ENCODE measurements around the gene NDUFS3. TPM values are rescaled to one million over a fixed set of nuclear protein-coding genes. Genes with fewer than 3 reads are reported as not detected.
A peak's percentile ranks its signal among the peaks of the same experiment; 100 is the strongest.

The NDUFS3 gene
- total RNA-seq, 2 experiments from 2014 or later, result 105 to 108 TPM

DNA sequence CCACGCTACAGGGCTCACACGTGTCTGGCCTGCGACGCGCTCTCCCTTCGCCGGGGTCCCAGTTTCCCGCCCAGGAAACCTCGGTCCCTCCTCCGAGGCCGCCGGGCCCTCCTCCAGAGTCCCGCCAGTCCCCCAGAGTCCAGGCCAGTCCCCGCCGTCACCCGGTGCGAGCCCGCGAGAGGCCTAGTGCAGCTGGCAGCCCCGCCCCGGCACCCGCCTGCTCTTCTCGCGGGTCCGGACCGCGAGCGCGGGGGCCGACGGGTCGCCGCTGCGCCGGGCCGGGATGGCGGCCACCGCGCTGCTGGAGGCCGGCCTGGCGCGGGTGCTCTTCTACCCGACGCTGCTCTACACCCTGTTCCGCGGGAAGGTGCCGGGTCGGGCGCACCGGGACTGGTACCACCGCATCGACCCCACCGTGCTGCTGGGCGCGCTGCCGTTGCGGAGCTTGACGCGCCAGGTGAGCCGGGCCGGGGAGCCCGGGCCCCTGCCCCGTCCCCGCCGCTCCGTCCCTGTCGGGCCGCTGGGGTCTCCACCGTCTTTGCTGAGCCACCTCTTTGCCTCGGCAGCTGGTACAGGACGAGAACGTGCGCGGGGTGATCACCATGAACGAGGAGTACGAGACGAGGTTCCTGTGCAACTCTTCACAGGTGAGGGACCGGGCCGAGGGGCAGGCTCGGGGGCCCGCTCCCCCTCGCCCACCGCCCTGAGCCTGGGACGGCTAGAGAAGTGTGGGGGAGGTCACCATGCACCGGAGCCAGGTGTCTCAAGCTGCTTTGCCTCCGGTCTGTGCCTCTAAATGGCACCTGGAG is 13.3 kb upstream of the NDUFS3 start, which contains the start of gene PTPMT1:
Gene PTPMT1 (plus strand): TSS at position 260 of the 809 bp plus-strand sequence. CDS start 24 bp downstream, at position 284.
- Mint-ChIP-seq H3K9me3 (no peaks in the 10 kb centered on the region), H3K27me3 (no peaks in the 10 kb centered on the region), H3K36me3 (peaks cover 8% of the 10 kb centered on the region), H3K4me3 (peak within 1 kb of the TSS; percentile 89), H3K27ac (peak within 1 kb of the TSS; percentile 85), H3K4me1 (peaks cover 12% of the 10 kb centered on the region)
- POLR2A ChIA-PET, result interaction anchor here (0.6 to 4.2 kb wide), 9 partner anchors 12 to 284 kb away, joined by 3 to 49 read pairs (median 4); partner anchors contain the start of genes CELF1, FAM180B, KBTBD4 and NDUFS3
- ATAC-seq (ENCODE audit: low read depth) (peak; percentile 94), DNase-seq (peak; percentile 81)

DNA sequence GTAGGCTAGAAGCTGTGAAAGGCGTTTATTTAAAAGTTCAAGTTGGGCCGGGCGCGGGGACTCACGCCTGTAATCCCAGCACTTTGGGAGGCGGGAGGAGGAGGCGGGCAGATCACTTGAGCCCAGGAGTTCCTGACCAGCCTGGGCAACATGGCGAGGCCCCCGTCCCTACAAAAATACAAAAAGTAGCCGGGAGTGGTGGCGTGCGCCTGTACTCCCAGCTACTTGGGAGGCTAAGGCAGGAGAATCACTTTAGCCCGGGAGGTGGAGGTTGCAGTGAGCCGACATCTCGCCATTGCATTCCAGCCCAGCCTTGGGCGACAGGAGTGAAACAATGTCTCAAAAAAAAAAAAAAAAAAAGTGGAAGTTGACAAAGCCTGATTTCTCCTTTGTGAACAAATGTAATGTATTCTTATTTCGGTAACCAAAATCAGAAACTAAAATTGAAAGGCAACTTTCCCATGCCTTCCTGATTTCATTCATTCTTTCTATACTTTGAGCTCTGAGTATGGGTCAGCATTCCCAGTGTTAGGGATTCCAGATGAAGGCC is 12.7 kb upstream of the NDUFS3 start:
- DNase-seq (no peak), ATAC-seq (ENCODE audit: low read depth) (no peak)
- peaks cover 11% of the 10 kb centered on the region for H3K36me3 Mint-ChIP-seq
- peaks cover 12% of the 10 kb centered on the region for H3K4me1 Mint-ChIP-seq
- peak overlapping the region; percentile 89 for H3K4me3 Mint-ChIP-seq
- no peaks in the 10 kb centered on the region for H3K27me3 Mint-ChIP-seq
- H3K9me3 Mint-ChIP-seq, result no peaks in the 10 kb centered on the region
- peak overlapping the region; percentile 69 for H3K27ac Mint-ChIP-seq
- POLR2A ChIA-PET, result interaction anchor here (0.6 to 4.2 kb wide), 9 partner anchors 11 to 283 kb away, joined by 3 to 49 read pairs (median 4); partner anchors contain the start of genes CELF1, FAM180B, KBTBD4 and NDUFS3

DNA sequence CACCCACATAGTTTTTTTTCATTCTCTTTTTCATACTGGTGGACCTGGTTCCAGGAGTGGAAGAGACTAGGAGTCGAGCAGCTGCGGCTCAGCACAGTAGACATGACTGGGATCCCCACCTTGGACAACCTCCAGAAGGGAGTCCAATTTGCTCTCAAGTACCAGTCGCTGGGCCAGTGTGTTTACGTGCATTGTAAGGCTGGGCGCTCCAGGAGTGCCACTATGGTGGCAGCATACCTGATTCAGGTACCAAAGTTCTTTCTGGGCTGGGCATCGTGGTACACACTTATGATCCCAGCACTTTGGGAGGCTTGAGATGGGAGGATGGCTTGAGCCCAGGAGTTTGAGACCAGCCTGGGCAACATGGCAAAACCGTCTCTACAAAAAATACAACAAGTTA is 9.2 kb upstream of the NDUFS3 start:
- no peak for ATAC-seq (ENCODE audit: low read depth)
- H3K4me3 Mint-ChIP-seq, result no peak overlapping the region
- H3K9me3 Mint-ChIP-seq, result no peaks in the 10 kb centered on the region
- H3K36me3 Mint-ChIP-seq, result peaks cover 29% of the 10 kb centered on the region
- DNase-seq, result no peak
- POLR2A ChIA-PET, result interaction anchor here (0.6 to 1.1 kb wide), 2 partner anchors 9 to 337 kb away, joined by 3 to 8 read pairs; partner anchors contain the start of genes KBTBD4 and NDUFS3
- peaks cover 10% of the 10 kb centered on the region for H3K4me1 Mint-ChIP-seq
- H3K27me3 Mint-ChIP-seq, result no peaks in the 10 kb centered on the region
- H3K27ac Mint-ChIP-seq, result no peak overlapping the region

DNA sequence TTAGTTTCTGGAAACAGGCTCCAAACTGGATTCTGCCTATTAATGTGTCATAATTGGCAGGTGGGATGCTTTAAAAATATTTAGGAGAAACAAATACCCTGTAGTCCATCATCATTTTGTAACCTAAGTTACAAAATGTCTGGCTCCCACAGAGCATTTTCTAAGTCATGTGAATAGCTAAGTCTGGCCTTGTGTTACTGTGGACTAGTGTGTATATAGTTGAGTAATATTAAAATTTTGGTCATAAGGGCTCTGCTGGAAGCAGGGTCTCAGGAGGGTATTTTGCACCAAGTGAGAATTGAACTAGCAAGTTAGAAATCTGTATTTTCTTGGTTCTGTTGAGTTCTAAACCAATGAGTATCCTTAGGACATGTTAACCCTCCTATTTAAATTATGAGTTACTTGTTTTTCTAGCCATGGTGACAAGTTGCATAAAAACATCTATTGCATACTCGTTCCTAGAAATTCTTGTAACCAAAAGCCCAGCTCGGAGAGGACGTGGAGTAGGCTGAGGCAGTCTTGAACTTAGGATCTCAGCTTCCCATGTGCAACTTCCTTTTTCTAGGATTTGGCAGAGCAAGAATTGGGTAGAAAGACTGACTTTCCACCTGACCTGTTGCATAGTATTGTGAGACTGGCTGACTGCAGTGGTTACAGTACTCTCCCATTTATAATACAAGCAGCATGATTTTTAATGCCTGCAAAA is 8.1 kb upstream of the NDUFS3 start:
- Mint-ChIP-seq H3K36me3 (peaks cover 35% of the 10 kb centered on the region), H3K27me3 (no peaks in the 10 kb centered on the region), H3K4me3 (no peak overlapping the region), H3K9me3 (no peaks in the 10 kb centered on the region), H3K27ac (no peak overlapping the region), H3K4me1 (peaks cover 7% of the 10 kb centered on the region)
- POLR2A ChIA-PET, result no interaction called here
- no peak for ATAC-seq (ENCODE audit: low read depth)
- DNase-seq, result no peak

DNA sequence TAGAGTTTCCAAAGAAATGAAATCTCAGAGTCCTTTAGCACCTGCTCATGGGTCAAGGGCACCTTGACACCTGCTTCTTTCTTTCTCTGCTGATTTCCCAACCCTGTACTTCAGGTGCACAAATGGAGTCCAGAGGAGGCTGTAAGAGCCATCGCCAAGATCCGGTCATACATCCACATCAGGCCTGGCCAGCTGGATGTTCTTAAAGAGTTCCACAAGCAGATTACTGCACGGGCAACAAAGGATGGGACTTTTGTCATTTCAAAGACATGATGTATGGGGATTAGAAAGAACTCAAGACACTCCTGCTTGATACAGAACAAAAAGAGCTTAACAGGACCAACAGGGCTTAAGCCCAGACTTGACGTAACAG is 7.5 kb upstream of the NDUFS3 start:
- Mint-ChIP-seq H3K4me3 (no peak overlapping the region), H3K36me3 (peaks cover 38% of the 10 kb centered on the region)
- POLR2A ChIA-PET, result no interaction called here

DNA sequence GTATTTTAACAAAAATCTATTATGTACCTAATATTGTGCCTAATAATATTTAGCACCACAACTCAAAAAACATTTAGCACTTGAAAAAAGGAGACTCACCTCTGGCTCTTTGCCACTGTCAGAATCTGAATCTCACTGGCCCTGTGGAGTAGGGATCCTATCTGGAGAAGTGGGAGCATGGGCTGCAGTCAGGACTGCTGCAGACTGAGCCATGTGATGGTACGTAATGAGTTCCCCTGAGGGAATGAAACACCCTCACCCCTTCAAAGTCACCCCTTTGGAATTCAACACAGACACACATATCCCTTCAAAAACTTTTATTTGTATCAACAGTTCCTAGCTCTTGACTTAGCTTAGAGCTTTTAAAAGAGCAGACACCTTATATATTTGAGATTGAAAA is 7.0 kb upstream of the NDUFS3 start:
- no peaks in the 10 kb centered on the region for H3K27me3 Mint-ChIP-seq
- no peak for DNase-seq
- POLR2A ChIA-PET, result no interaction called here
- ATAC-seq (ENCODE audit: low read depth), result no peak
- H3K27ac Mint-ChIP-seq, result no peak overlapping the region
- peaks cover 42% of the 10 kb centered on the region for H3K36me3 Mint-ChIP-seq
- H3K4me1 Mint-ChIP-seq, result peaks cover 2% of the 10 kb centered on the region
- H3K9me3 Mint-ChIP-seq, result no peaks in the 10 kb centered on the region
- no peak overlapping the region for H3K4me3 Mint-ChIP-seq

More for the DNA sequence above, 7.5 kb upstream of the NDUFS3 start:
- ATAC-seq (ENCODE audit: low read depth) (no peak), DNase-seq (no peak)
- no peak overlapping the region for H3K27ac Mint-ChIP-seq
- H3K27me3 Mint-ChIP-seq, result no peaks in the 10 kb centered on the region
- no peaks in the 10 kb centered on the region for H3K9me3 Mint-ChIP-seq
- peaks cover 7% of the 10 kb centered on the region for H3K4me1 Mint-ChIP-seq

DNA sequence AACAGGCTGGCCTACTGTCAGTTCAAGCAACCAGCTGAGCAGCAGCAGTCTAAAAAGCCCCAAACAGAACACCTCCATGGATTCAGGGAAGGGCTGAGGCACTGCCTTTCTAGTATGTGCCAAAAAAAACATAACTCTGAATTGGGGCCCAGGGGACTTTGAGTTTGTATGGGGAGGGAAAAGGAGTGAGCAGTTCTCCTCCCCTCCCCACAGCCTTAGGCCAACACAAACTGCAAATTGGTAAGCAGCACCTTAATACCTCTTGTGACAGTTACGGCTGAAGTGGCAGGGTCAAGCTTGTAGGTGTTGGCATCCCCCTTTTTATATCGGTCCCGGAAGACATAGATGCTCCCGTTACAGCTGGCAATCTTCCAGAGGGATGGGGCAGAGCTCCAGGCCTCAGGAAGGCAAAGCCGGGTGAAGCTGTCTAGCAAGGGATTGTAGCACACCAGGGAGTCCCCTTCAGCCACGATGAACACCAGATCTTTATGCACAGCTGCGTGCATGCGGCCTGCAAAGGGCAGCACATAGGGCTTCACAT is 6.1 kb upstream of the NDUFS3 start:
- DNase-seq (no peak), ATAC-seq (ENCODE audit: low read depth) (no peak)
- Mint-ChIP-seq H3K27ac (no peak overlapping the region), H3K4me3 (no peak overlapping the region), H3K4me1 (peaks cover 10% of the 10 kb centered on the region), H3K36me3 (peaks cover 47% of the 10 kb centered on the region), H3K27me3 (no peaks in the 10 kb centered on the region), H3K9me3 (no peaks in the 10 kb centered on the region)
- POLR2A ChIA-PET, result no interaction called here

DNA sequence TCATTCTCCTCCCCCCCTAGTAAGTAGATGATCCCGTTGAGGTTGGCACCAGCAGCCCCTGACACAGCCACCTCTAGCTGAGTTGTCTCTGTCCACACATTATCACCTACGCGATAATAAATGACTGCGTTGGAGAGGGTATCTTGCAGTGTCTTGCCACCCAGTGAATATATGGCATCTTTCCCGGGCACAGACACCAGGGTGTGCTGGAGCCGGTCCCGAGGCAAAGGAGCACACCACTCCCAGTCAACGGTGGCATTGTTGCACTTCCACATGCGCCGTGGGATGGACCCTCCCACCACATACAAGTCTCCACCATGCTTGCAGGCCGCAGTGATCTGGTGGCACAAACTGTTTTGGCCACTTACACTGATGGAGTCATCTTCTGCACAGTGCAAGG is 5.6 kb upstream of the NDUFS3 start:
- POLR2A ChIA-PET, result no interaction called here
- Mint-ChIP-seq H3K4me3 (no peak overlapping the region), H3K9me3 (no peaks in the 10 kb centered on the region)

DNA sequence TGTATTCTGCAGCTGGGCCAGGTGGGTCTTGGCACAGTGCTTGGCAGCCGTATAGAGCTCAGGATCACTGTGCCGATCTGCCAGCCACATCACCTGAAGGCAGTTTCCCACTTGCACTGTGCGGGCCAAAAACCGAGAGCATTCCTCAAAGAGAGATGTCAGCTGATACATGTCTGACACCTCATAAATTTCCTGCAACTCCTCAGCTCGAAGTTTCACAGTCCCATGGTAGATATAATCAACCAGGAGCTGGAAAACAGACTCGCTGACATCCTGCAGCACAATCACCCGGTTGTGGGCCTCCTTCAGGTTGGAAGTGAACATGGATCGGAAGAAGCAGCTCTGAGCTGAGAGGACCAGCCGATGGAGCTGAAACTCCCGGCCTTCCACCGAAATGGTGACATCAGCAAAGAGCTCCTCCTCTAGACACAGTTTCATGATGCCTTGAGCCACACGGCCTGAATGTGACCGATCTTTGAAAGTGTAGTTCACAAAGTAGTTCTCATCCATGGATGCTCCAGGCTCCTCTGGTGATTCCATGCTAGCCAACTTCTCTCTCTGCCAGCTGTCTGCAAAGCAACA is 1.3 kb upstream of the NDUFS3 start:
- peaks cover 21% of the 10 kb centered on the region for H3K4me1 Mint-ChIP-seq
- peak overlapping the region; percentile 96 for H3K27ac Mint-ChIP-seq
- ATAC-seq (ENCODE audit: low read depth) (no peak), DNase-seq (no peak)
- no peaks in the 10 kb centered on the region for H3K9me3 Mint-ChIP-seq
- H3K27me3 Mint-ChIP-seq, result no peaks in the 10 kb centered on the region
- peaks cover 51% of the 10 kb centered on the region for H3K36me3 Mint-ChIP-seq
- POLR2A ChIA-PET, result interaction anchor here (0.6 to 6.8 kb wide), 5 partner anchors 12 to 137 kb away, joined by 3 to 49 read pairs (median 4); partner anchors contain the start of genes AGBL2 and PTPMT1
- peak overlapping the region; percentile 99 for H3K4me3 Mint-ChIP-seq

More for the DNA sequence above, 5.6 kb upstream of the NDUFS3 start:
- H3K4me1 Mint-ChIP-seq, result peaks cover 12% of the 10 kb centered on the region
- ATAC-seq (ENCODE audit: low read depth) (no peak), DNase-seq (no peak)
- H3K36me3 Mint-ChIP-seq, result peaks cover 44% of the 10 kb centered on the region
- H3K27me3 Mint-ChIP-seq, result no peaks in the 10 kb centered on the region
- H3K27ac Mint-ChIP-seq, result no peak overlapping the region

DNA sequence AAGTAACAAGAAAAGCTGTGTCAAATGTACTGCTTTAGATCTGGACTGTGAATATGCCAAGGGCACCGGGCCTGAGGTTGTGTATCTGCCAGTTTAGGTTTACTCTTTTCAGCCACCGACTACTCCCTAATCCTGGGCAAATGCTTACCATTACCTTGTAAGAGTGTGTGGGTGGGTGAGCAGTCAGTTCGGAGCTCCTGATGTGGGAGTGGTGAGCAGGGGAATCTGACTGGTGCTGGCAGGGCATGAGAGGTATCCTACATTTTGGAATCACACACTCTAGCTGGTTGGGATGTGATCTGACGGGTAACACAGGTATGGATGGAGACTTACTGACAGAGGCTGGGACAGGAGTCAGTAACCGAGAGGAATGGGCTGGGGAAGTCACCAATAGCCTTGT is 5.0 kb downstream of the NDUFS3 start:
- Mint-ChIP-seq H3K9me3 (no peaks in the 10 kb centered on the region), H3K4me1 (peaks cover 19% of the 10 kb centered on the region), H3K27me3 (no peaks in the 10 kb centered on the region), H3K36me3 (peaks cover 24% of the 10 kb centered on the region), H3K27ac (peak overlapping the region; percentile 17), H3K4me3 (no peak overlapping the region)
- POLR2A ChIA-PET, result interaction anchor here (1.3 kb wide), 1 partner anchor 19 kb away, joined by 3 read pairs; the partner anchor contains the start of gene PTPMT1
- DNase-seq, result no peak
- no peak for ATAC-seq (ENCODE audit: low read depth)

DNA sequence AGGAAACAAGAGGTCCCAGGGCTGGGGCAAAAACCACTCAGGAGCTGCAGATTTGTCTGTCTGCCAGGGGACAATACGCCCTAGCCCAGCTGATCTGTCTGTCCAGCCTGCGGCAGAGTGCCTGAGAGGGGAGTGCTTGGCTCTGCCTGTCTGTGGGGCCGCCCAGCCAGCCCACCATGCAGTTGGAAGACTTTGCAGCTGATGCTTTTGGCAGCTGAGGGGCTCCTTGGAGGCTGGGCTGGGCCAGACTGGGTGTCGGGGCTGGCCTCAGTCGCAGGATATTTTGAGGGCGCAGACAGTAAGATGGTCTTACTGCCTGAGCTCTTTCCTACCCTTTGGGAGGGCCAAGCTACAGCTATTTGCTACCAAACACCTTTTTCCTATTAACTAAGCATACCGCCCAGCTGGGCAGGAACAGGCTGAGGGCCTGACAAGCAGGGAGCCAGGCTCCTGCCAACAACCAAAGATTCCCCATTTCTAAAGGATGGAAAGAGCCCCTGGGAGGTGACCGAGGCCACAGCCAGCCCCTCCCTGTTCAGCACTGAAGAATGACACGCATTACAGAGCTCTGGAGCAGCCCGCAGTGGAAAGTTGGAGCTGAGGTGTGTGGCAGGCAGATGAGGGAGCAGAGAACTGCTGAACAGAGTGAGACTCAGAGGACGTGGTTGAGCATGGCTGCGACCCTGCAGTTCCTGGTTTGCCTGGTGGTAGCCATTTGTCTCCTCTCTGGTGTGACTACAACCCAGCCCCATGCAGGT is 7.4 kb downstream of the NDUFS3 start, which contains the start of gene FAM180B:
Gene FAM180B (plus strand): TSS at position 581 of the 758 bp plus-strand sequence. CDS start 91 bp downstream, at position 672.
- peaks cover 18% of the 10 kb centered on the region for H3K36me3 Mint-ChIP-seq
- no peaks in the 10 kb centered on the region for H3K9me3 Mint-ChIP-seq
- peak within 1 kb of the TSS; percentile 64 for H3K27ac Mint-ChIP-seq
- POLR2A ChIA-PET, result interaction anchor here (2.1 kb wide), 1 partner anchor 21 kb away, joined by 8 read pairs; the partner anchor contains the start of gene PTPMT1
- ATAC-seq (ENCODE audit: low read depth), result peak; percentile 23
- peaks cover 10% of the 10 kb centered on the region for H3K4me1 Mint-ChIP-seq
- DNase-seq, result no peak
- no peaks in the 10 kb centered on the region for H3K27me3 Mint-ChIP-seq
- H3K4me3 Mint-ChIP-seq, result no peak within 1 kb of the TSS

All from activated naive CD8-positive, alpha-beta T cell treated with anti-CD3 and anti-CD28 coated beads, Interleukin-2, amount 10 ng/mL, durations not matched to agents 7 days and 5 days (primary cell).